PFSK-1 (cell line): ENCODE results near the gene CUEDC1.

Experiments
- FOXP2 ChIP-seq: optimal IDR thresholded peaks from 2 replicates; pipeline ENCODE3; 2011; ENCODE audit warnings: borderline replicate concordance, control low read depth, inconsistent platforms; ENCODE audit not compliant: insufficient read depth; ENCODE audit errors: extremely low read length, extremely low read depth
- POLR2AphosphoS5 ChIP-seq: IDR thresholded peaks from 2 replicates; pipeline ENCODE4 v1.6.1; 2012; ENCODE audit warnings: low read depth, mild to moderate bottlenecking, control low read depth, low read length, moderate library complexity
- SIN3A ChIP-seq: IDR thresholded peaks from 2 replicates; pipeline ENCODE4 v1.6.1; 2012; ENCODE audit warnings: mild to moderate bottlenecking, low read length, moderate library complexity, borderline replicate concordance; ENCODE audit not compliant: insufficient read depth
- TAF1 ChIP-seq: IDR thresholded peaks from 2 replicates; pipeline ENCODE4 v1.6.1; 2012; ENCODE audit warnings: low read length, control low read depth, borderline replicate concordance; ENCODE audit not compliant: insufficient read depth
- TF ChIP-seq, protein P1 (sequence below), 2 experiments: IDR thresholded peaks; 2 replicates each; pipeline versions ENCODE4 v1.6.1 to v1.8.0; 2011 to 2012; ENCODE audit warnings: low read depth in 2 of 2, low read length in 2 of 2, control low read depth in 1 of 2, inconsistent platforms in 1 of 2, mild to moderate bottlenecking in 1 of 2, moderate library complexity in 1 of 2; ENCODE audit not compliant: insufficient read depth in 1 of 2

Gene CUEDC1

DNA sequence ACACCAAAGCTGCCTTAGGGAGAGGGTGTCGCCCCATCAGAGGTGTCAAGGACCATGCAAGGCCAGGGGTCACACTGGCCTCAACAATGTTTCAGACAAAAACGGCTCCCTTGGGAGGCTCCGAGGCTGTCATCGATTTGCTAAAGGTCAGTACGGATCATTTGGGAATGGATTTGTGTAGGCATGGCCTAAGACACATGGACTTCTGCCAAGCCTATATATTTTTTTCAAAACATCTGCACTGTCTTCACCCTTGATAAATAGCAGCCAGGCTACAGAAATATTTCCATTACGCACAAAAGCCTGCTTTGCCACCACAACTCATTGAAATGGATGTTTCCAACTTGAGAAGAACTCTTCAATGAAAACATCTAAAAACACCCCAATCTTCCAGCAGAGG, 10.3 kb downstream of the CUEDC1 start:
- TF ChIP-seq FOXP2 (no peak), SIN3A (no peak), TAF1 (no peak), POLR2AphosphoS5 (no peak)
- TF ChIP-seq, protein P1, sequence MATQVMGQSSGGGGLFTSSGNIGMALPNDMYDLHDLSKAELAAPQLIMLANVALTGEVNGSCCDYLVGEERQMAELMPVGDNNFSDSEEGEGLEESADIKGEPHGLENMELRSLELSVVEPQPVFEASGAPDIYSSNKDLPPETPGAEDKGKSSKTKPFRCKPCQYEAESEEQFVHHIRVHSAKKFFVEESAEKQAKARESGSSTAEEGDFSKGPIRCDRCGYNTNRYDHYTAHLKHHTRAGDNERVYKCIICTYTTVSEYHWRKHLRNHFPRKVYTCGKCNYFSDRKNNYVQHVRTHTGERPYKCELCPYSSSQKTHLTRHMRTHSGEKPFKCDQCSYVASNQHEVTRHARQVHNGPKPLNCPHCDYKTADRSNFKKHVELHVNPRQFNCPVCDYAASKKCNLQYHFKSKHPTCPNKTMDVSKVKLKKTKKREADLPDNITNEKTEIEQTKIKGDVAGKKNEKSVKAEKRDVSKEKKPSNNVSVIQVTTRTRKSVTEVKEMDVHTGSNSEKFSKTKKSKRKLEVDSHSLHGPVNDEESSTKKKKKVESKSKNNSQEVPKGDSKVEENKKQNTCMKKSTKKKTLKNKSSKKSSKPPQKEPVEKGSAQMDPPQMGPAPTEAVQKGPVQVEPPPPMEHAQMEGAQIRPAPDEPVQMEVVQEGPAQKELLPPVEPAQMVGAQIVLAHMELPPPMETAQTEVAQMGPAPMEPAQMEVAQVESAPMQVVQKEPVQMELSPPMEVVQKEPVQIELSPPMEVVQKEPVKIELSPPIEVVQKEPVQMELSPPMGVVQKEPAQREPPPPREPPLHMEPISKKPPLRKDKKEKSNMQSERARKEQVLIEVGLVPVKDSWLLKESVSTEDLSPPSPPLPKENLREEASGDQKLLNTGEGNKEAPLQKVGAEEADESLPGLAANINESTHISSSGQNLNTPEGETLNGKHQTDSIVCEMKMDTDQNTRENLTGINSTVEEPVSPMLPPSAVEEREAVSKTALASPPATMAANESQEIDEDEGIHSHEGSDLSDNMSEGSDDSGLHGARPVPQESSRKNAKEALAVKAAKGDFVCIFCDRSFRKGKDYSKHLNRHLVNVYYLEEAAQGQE (IDR thresholded peaks at IDR 0.05; ENCODE audit: insufficient read depth in 1 of 2, low read depth in 2 of 2, low read length in 2 of 2), result no peak

DNA sequence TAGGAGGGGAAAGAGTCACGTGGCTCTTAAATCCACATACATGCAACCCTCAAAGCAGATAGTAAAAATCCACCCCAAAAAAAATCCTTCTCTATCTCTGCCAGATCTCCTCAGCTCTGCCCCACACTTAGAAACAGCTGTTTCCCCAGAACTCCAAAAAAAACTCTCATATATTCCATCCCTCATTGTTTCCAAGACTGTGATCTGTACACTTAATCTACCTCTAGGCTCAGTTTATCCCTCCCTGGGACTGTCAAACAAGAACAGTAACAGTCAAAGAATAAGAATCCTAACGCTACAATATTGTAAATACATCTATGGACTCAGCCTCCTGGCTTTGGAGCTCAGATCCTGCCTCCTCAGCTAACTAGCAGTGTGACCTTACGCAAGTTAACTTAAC, 11.6 kb downstream of the CUEDC1 start:
- TF ChIP-seq SIN3A, result no peak
- no peak for TF ChIP-seq TAF1
- TF ChIP-seq FOXP2, result no peak
- TF ChIP-seq, protein P1 (IDR thresholded peaks at IDR 0.05; ENCODE audit: insufficient read depth in 1 of 2, low read depth in 2 of 2, low read length in 2 of 2), result no peak
- no peak for TF ChIP-seq POLR2AphosphoS5

DNA sequence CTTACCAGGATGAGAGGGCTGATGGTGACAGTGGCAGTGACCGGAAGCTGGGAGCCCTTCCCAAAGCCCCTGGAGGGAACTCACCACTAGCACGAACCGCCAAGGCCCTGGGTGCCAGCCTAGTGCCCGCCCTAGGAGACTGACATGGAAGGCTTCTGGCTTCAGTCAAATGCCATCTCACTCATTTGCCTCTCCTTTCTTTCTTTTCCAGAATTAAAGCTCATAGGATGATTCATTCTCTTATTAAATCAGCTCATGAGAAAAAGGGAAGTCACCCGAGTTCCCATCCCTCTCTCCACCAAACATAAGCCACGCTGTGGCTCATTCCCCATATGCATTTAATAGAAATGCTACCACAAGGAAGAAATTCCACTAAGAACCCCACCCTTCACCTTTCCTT, 12.1 kb downstream of the CUEDC1 start:
- TF ChIP-seq FOXP2, result no peak
- no peak for TF ChIP-seq POLR2AphosphoS5
- TF ChIP-seq, protein P1 (IDR thresholded peaks at IDR 0.05; ENCODE audit: insufficient read depth in 1 of 2, low read depth in 2 of 2, low read length in 2 of 2), result no peak
- no peak for TF ChIP-seq TAF1
- TF ChIP-seq SIN3A, result no peak

DNA sequence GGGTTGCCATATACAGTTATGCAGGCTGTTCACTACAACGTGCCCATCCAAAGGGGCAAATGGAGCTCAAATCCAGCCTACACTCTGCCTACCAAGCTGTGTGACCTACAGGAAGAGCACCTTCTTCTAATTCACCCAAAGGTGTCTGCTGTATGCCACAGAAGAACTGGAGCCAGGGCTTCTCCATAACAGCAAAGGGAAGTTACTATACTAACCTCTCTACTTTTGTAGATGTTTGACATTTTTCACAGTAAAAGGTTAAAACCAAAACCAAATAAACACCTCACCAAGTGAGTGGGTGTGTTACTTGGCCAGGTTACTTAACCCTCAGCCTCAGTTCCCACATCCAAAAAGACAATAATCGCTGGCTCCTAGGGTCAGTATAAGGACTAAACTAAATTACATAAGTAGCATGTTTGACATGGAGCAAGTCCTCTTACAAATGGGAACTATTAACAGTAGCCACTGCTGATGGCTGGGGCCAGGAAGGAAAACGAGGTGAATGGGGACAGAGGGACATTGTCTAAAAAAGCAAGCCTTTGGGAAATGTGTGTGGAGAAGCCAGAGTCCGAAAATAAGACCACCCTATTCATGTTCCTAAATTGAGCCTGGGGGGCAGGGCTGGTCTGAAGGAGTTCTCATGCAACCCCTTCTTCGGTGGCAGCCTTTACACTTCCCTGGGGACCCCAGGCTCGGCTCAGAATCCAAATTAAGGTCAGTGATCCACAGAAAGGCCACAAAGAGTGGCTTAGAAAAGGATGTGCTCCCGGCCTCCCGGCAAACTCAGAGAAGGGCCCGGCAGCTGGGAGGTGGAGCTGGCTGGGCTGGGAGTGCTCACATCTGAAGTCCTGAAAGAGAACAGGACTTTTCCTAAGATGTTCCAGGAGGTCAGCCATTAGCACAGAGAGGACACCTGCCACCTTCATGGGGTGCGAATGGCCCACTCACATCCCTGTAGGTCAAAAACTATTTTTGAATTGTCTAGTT, 13.5 kb downstream of the CUEDC1 start:
- TF ChIP-seq FOXP2 (no peak), TAF1 (no peak), SIN3A (no peak), POLR2AphosphoS5 (no peak)
- TF ChIP-seq, protein P1 (IDR thresholded peaks at IDR 0.05; ENCODE audit: insufficient read depth in 1 of 2, low read depth in 2 of 2, low read length in 2 of 2), result no peak
